RWPE2 (cell line): ENCODE measurements around the gene XPNPEP2.

ENCODE experiments used
- ATAC-seq: fragments of 200-7000 bp; cut with Tn5 transposase; 3 replicates; pipeline ENCODE4 v1.9.1; 2021; ENCODE audit warnings: low read depth
- DNase-seq: peaks from one replicate; pipeline ENCODE4 v3.0.0-alpha.2; 2020; ENCODE audit warnings: low spot score
- H3K27ac ChIP-seq: fragments of 450-650 bp; 2 replicates; pipeline ENCODE4 v1.5.1; 2017; ENCODE audit warnings: mild to moderate bottlenecking; ENCODE audit not compliant: poor library complexity, severe bottlenecking
- H3K27me3 ChIP-seq: fragments of 250-450 bp; sonication (Bioruptor Pico); 2 replicates; pipeline ENCODE4 v1.5.1; 2021; ENCODE audit warnings: mild to moderate bottlenecking, moderate library complexity; ENCODE audit not compliant: insufficient read depth, poor library complexity, severe bottlenecking
- H3K36me3 ChIP-seq: fragments of 250-450 bp; sonication (Bioruptor Pico); 2 replicates; pipeline ENCODE4 v1.5.1; 2020; ENCODE audit warnings: low read depth, mild to moderate bottlenecking, moderate library complexity
- H3K4me1 ChIP-seq: fragments of 250-450 bp; sonication (Bioruptor Pico); 2 replicates; pipeline ENCODE4 v1.5.1; 2021; ENCODE audit warnings: mild to moderate bottlenecking, moderate library complexity; ENCODE audit not compliant: insufficient read depth, poor library complexity, severe bottlenecking
- H3K4me3 ChIP-seq: fragments of 250-450 bp; sonication (Bioruptor Pico); 2 replicates; pipeline ENCODE4 v1.5.1; 2021; ENCODE audit warnings: mild to moderate bottlenecking, moderate library complexity; ENCODE audit not compliant: severe bottlenecking
- H3K9me3 ChIP-seq: fragments of 250-450 bp; sonication (Bioruptor Pico); 2 replicates; pipeline ENCODE4 v1.5.1; 2021; ENCODE audit warnings: mild to moderate bottlenecking, moderate library complexity; ENCODE audit not compliant: severe bottlenecking
- TF ChIP-seq, protein P1 (sequence below): fragments of 450-650 bp; IDR thresholded peaks from one replicate; pipeline ENCODE4 v1.5.1; 2017; ENCODE audit warnings: mild to moderate bottlenecking, moderate library complexity; ENCODE audit not compliant: poor library complexity, severe bottlenecking

XPNPEP2 gene

DNA sequence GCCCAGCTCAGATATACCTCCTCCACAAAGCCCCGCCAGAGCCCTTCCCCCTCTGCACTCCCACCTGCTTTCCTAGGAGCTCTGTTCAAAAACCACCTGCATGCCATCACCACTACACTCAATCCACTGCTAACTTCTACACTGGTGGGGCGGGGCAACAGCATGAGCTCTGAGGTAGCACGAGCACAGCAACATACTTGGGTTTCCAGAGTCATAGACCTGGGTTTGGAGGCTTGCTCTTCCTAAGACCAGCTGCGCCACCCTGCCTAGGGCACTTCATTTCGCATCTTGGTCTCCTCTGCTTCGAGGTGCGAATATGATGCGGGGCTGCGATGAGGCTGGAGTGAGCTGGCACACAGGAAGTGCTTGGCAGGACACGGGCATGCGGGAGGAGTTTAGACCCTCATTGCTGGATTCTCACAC, 44.5 kb downstream of the XPNPEP2 start:
- ATAC-seq (no peak), DNase-seq (no peak)
- TF ChIP-seq, protein P1, sequence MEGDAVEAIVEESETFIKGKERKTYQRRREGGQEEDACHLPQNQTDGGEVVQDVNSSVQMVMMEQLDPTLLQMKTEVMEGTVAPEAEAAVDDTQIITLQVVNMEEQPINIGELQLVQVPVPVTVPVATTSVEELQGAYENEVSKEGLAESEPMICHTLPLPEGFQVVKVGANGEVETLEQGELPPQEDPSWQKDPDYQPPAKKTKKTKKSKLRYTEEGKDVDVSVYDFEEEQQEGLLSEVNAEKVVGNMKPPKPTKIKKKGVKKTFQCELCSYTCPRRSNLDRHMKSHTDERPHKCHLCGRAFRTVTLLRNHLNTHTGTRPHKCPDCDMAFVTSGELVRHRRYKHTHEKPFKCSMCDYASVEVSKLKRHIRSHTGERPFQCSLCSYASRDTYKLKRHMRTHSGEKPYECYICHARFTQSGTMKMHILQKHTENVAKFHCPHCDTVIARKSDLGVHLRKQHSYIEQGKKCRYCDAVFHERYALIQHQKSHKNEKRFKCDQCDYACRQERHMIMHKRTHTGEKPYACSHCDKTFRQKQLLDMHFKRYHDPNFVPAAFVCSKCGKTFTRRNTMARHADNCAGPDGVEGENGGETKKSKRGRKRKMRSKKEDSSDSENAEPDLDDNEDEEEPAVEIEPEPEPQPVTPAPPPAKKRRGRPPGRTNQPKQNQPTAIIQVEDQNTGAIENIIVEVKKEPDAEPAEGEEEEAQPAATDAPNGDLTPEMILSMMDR: no peak
- no peaks in the 10 kb centered on the region for H3K9me3 ChIP-seq
- no peaks in the 10 kb centered on the region for H3K36me3 ChIP-seq
- no peaks in the 10 kb centered on the region for H3K4me1 ChIP-seq
- no peak overlapping the region for H3K27ac ChIP-seq
- H3K4me3 ChIP-seq: no peak overlapping the region
- no peaks in the 10 kb centered on the region for H3K27me3 ChIP-seq

DNA sequence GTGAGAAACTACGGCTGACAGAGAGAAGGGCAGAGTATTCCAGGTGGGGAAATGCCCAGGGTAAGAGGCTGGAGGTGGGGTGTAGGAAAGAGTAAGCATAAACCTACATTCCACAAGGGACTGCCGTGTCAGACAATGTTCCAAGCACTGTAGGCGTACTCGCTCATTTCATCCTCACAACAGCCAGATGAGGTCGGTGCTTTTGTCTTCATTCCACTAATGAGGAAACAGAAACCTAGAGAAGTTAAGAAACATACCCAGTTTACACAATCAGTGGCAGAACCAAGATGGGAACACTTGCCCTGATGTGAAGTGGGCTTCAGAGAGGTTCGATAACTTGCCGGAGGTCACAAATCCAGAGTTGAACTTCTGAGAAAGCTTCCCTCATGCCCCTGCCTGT, 45.6 kb downstream of the XPNPEP2 start:
- Histone ChIP-seq H3K36me3 (no peaks in the 10 kb centered on the region), H3K9me3 (no peaks in the 10 kb centered on the region), H3K4me3 (no peak overlapping the region), H3K27ac (no peak overlapping the region), H3K4me1 (no peaks in the 10 kb centered on the region), H3K27me3 (no peaks in the 10 kb centered on the region)
- no peak for DNase-seq
- ATAC-seq: no peak
- TF ChIP-seq, protein P1: no peak

DNA sequence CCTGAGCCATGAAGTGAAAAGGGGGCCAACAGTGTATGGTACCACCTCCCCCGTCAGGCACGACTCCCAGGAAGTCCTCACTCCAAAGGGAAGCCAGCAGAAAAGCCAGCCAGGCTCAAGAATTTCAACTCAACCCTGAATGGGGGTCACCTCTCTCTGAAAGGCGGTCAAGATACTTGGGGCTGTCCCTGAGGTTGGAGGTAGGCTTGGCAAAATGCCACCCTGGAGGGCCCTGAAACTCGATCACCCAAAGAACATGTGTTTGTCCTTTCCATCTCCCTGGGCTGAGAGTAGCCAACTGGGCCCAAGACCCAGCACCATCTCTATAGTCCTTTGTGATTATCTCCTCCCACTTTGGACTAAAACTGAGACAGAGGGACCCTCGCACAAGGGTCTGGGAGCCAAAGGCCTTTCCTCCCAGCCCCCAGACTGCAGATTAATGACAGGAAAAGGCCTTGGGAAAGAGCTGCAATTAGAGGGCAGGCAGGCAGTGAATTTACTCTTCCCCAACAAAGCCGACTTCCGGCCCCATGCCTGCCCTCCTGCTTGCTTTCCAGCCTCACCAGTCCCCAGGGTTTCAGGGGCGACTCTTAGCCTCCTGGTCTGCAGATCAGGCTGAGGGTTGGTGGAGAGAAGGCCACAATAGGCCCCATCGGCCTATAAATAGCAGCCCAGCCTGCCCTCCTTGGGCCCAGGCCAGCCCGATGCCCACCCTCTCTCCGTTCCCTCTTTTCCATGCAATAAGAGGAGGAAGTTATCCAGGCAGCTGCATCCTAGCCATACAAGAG, 46.6 kb downstream of the XPNPEP2 start:
- Histone ChIP-seq H3K4me1 (no peaks in the 10 kb centered on the region), H3K36me3 (no peaks in the 10 kb centered on the region), H3K27ac (no peak overlapping the region), H3K4me3 (no peak overlapping the region), H3K9me3 (no peaks in the 10 kb centered on the region), H3K27me3 (no peaks in the 10 kb centered on the region)
- DNase-seq (no peak), ATAC-seq (no peak)
- TF ChIP-seq, protein P1: no peak

DNA sequence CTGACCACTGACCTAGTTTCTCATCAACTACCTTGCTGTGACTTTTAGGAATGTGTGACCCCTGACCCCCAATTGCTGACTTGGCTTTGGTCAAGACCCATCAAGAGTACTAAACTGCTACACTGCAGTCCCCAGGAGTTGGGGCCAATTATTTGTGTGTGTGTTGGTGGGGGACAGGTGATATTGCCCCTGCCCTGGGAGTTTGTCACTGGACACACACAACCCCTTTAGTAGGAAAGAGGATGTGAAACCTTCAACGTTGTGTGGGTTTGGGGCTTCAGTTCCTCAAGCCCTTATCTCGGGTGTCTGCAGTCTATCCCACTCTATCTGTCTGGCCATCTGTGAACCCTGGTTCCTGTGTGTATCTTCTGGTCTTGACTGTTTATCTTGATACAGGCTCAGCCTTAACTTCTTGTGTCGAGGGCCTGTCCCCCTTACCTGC, 47.5 kb downstream of the XPNPEP2 start:
- H3K9me3 ChIP-seq: no peaks in the 10 kb centered on the region
- DNase-seq (no peak), ATAC-seq (no peak)
- TF ChIP-seq, protein P1: no peak
- H3K36me3 ChIP-seq: no peaks in the 10 kb centered on the region
- no peak overlapping the region for H3K27ac ChIP-seq
- no peaks in the 10 kb centered on the region for H3K27me3 ChIP-seq
- no peaks in the 10 kb centered on the region for H3K4me1 ChIP-seq
- no peak overlapping the region for H3K4me3 ChIP-seq
